GM12872 (cell line): ENCODE results near the gene SLC6A18.

Experiments used
- CTCF ChIP-seq: IDR thresholded peaks from 3 replicates; pipeline ENCODE4 v1.5.1; 2011; ENCODE audit warnings: low read depth, mild to moderate bottlenecking, low read length, moderate library complexity; ENCODE audit not compliant: insufficient read depth

Gene SLC6A18

GRCh38 chr5:1195916-1196315 is 29.3 kb upstream of the SLC6A18 start:
- TF ChIP-seq CTCF = no peak

DNA sequence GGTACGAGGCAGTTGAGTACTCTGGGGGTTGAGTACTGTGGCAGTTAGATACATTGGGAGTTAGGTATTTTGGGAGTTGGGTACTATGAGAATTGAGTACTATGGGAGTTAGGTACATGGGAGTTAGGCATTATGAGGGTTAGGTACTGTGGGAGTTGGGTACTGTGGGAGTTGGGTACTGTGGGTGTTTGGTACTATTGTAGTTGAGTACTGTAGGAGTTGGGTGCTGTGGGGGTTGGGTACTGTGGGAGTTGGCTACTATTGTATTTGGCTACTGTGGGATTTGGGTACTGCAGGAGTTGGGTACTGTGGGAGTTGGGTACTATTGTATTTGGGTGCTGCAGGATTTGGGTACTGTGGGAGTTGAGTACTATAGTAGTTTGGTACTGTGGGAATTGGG is 28.6 kb upstream of the SLC6A18 start:
- TF ChIP-seq CTCF = no peak

DNA sequence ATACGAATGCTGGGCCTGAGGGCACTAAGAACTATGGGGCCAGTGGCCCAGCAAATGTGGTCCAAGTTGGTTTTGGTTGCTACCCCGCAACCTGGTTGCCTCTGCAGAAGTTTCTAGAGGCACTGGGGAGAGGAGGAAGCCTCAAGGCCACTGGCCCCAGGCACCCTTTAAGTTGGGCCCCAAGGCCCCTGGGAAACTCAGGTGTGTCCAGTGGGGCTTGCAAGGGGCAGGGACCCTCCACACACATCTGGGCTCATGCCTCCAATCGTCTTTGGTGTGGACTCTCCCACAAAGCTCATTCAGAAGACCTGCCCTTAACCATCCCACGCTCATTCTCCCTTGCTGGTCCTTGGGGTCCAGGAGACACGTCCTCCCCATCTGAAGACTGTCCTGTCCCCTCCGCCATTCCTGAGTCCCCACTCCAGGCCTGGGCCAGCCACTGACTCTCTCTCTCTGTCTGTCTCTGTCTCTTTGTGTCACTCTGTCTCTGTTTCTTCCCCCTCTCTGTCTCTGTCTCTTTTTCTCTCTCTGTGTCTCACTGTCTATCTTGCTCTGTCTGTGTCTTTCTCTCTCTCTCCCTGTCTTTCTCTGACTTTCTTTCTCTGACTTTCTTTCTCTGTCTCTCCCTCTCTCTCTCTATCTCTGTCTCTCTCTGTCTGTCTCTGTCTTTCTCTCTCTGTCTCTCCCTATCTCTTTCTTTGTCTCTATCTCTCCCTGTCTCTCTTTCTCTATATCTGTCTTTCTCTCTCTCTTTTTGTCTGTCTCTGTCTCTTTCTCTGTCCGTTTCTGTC is 27.1 kb upstream of the SLC6A18 start:
- TF ChIP-seq CTCF = no peak

DNA sequence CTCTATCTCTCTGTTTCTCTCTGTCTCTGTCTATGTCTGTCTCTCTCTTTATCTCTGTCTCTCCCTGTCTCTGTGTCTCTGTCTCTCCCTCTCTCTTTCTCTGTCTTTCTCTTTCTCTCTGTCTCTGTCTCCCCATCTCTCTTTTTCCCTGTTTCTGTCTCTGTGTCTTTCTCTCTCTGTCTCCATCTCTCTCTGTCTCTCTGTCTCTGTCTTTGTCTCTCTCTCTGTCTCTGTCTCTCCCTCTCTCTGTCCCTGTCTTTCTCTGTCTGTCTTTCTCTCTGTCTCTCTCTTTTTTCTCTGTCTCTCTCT is 25.9 kb upstream of the SLC6A18 start:
- TF ChIP-seq CTCF = no peak

DNA sequence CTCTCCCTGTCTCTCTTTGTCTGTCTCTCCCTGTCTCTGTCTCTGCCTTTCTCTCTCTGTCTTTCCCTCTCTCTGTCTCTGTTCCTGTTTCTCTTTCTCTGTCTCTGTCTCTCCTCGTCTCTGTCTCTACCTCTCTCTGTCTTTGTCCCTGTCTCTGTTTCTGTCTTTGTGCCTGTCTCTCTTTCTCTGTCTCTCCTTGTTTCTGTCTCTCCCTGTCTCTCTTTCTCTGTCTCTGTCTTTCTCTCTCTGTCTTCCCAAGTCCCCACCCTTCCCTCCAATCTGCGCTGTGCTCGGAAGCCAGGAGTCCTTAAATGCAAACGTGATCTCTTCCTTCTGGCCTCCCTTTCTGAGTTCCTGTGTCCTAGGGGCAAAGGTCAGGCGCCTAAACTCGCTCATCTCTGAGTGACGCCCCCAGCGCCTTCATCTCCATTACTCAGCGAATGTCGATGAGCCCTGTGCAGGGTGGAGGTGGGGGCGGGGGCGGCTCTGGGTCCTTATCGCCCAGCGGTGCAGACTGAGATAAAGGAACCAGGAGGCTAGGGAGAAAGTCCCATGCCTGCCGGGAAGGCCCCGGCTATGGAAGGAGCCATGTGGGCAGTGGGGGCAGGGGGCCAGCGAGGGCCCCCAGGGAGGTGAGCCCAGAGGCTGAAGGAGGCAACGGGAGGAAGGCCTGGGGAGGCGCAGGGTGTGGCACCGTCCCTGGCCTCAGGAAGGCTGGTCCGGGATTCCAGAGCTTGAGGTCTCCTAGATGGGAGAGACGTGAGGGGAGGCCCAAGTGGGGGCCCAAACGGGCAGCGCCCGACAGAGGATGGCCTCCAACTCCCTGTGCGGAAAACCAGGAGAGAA is 25.3 kb upstream of the SLC6A18 start:
- TF ChIP-seq CTCF = no peak

DNA sequence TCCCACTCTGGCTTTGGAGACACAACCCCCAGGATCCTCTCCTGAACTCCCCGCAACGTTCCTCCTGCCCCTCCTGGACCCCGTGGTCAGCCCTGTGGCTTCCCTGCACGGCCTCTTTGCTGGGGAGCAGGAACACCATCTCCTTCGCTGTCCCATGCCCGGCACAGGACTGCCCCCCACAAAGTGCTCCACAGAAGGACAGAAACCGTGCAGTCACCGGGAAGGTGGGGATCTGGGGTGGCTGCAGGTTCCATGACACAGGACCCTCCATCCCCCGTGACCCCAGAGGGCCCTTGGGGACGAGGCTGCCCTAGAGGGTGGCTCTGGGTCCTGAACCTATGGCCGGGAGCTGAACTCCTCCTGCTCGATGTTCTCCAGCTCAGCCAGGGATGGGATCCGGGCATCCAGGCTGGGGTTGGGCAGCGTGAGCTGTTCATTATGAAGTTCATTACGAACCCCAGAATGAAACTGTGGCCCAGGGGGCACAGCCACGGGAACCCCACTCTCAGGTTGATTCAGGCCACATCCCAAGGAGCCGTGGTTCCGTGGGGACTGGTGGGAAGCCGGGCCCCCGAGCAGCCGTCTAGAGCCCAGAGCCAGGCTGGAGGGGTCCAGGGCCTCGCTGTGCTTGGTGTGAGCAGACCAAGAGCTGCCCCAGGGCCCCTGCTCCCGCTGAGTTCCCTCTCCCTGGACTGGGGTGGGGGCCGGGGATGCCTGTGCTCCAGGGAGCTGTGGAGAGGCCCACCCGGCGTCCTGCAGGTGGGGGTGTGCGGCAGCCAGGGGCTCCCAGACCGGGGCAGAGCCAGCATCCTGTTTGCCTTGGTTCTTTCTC is 24.5 kb upstream of the SLC6A18 start:
- TF ChIP-seq CTCF = no peak

DNA sequence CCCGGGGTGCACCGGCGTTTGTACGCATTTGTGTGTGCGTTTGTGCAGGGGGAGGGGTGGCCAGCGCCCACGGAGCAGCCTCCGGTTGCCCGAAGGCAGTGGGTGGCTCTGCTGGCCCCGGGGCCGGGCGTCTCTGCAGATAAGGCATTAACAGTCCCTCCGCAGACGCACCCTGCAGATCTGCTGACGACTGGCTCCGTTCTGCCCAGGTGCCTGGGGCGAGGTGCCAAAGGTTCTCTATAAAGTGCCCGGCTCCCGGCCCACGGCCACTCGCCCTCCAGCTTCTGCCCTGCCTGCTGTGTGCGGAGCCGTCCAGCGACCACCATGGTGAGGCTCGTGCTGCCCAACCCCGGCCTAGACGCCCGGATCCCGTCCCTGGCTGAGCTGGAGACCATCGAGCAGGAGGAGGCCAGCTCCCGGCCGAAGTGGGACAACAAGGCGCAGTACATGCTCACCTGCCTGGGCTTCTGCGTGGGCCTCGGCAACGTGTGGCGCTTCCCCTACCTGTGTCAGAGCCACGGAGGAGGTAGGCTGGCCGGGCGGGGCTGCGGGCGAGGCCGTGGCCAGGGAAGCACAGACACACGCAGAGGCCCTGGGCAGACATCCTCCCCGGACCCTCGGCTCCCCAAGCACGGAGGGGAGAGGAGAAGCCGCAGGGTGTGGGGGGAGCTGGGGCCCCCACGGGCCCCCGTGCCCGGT is 23.7 kb upstream of the SLC6A18 start, which contains the start of gene SLC6A19:
SLC6A19 (plus strand) TSS at position 269 of the 699 bp plus-strand sequence; CDS start at position 325, 56 bp downstream.
- no peak for TF ChIP-seq CTCF
